Activated CD8-positive, alpha-beta memory T cell treated with anti-CD3 and anti-CD28 coated beads, Interleukin-2, amount 50 U/mL, for 24 hours (primary cell): ENCODE measurements around the gene SFXN3.
"Not testable (repeated sequence)": the region's sequence is repeated elsewhere in the genome, so short reads cannot be mapped to it uniquely, and the experiment has no call there.

Source experiments
- DNase-seq: peaks from one replicate; pipeline ENCODE4 v3.0.0-alpha.2; 2020; ENCODE audit errors: extremely low read depth

The SFXN3 gene

DNA sequence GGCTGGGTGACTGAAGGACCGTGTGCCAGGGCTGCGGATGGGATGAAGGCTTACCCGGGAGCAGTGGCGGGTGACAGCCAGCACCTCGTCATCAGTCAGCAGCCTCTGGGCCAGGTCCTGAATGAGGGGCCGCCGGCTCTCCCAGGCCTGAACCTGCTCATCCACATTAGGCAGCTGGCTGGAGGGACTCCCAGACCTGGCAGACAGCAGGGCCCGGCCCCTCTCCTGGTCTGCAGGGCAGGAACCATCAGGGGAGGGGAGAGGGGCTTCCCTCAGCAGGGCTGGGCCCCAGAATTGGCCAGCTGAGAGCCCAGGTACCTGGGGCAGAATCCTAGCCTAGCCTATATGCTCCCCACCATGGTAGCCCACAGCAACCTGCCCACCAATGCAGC, 15.5 kb upstream of the SFXN3 start:
- no peak for DNase-seq

GRCh38 chr10:101016814-101017213, 14.2 kb upstream of the SFXN3 start:
- DNase-seq = no peak

- DNase-seq = no peak
Observed at GRCh38 chr10:101018118-101018599, 12.9 kb upstream of the SFXN3 start.

DNA sequence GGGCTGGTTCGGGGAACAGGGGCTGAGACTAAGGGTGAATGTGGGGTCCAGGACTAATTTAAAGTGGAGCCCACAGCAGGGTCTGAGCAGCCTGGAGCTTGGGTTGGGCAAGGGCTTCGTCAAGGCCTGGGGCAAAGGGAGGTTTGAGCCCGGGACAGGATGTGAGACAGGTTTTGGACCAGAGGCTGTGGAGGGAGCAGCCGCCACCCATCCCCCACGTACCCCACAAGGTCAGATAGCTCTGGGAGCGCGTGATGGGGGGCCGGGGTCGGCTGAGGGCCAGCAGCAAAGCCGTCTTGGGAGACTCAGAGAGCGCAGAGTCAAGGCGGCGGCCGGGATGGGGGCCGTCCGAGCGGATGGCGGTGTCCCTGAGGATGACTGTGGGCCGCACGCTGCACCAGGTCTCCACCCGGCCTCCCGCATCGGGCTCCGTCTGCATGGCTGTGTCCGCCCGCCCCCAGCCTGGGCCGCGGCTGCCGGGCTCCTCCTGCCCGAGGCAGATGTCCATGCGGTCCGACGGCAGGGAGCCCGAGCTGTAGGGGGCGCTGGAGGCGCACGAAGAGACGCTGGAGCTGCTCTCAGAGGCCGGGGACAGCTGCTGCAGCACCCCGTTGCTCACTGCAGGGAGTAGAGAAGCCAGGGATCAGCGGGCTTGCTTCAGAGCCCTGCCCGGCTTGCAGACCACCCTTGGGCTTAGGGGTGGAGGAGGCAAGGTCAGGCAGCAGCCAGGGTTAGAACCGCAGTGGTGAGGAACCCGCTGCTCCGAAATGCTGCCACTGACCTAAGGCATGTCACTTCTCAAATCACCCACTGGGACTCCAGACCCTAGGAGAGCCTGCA, 12.2 kb upstream of the SFXN3 start:
- DNase-seq = no peak

DNA sequence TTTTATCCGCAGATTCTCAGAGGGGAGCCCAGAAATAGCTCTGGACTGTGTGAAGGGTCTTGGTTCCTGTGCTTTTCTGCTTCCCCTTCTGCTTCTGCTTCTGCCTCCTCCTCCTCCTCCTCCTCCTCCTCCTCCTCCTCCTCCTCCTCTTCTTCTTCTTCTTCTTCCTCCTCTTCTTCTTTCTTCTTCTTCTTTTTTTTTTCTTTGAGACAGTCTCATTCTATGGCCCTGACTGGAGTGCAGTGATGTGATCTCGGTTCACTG, 11.7 kb upstream of the SFXN3 start:
- DNase-seq = no peak

- no peak for DNase-seq
Observed at GRCh38 chr10:101020427-101021075, 10.5 kb upstream of the SFXN3 start.

DNA sequence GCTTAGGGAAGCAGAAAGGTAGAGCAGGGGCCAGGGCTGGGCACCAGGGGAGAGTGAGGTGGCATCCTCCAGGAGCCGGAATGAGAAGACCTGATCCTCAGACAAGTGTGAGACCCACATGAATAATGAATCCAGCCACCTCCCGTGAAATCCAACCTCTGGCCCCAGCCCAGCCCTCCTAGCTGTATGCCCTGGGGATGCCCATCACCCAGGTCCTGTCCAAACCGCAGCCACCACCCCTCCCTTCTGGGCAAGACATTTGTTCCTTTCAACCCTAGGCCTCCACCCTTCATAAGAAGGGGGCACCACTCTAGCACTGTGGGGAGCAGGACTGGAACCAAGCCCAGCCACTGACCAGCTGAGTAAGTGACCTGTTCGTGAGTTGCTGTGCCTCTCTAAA, 9.8 kb upstream of the SFXN3 start:
- DNase-seq = no peak

- DNase-seq = no peak
Observed at GRCh38 chr10:101021692-101022251, 9.3 kb upstream of the SFXN3 start.

GRCh38 chr10:101022967-101023705, 7.9 kb upstream of the SFXN3 start:
- no peak for DNase-seq

- no peak for DNase-seq
Observed at GRCh38 chr10:101027106-101027720, 3.8 kb upstream of the SFXN3 start.

DNA sequence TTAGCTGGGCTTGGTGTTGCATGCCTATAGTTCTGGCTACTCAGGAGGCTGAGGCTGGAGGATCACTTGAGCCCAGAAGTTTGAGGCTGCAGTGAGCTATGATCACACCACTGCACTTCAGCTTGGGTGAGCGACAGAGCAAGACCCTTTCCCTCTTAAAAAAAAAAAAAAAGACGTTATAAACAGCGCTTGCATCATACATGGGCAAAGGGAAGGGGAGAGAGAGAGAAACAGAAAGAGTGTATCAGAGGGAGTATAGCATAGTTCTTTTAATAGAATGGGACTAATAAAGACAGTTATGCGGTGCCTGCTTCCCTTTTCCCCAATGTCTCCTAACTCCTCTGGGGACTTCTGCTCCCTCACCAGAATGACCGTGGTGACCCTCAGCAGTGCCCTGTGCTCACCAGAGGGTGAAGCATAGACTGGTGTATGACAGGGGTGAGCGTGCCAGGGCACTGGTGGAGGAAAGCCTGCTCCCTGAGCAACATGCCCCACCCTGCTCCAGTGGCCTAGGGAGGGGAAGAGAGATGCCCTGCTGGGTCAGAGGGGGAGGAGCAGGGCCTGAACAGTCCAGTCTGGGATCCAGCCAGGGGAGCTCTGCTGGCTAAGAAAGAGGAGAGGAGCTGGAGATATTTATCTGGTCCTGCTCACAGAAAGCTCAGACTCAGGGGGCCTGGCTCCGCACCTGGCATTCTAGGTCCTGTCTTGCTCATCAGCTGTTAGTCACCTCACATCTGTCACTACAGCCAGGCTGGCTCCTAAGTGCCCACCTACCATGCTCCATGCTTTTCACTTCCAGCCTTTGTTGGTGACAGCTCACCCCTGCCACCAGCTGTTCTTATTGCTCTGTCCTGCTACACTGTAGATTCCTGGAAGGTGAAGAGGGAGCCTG, 2.3 kb upstream of the SFXN3 start:
- DNase-seq = no peak

GRCh38 chr10:101029520-101030295, 1.3 kb upstream of the SFXN3 start:
- DNase-seq = no peak

- DNase-seq = no peak
Observed at GRCh38 chr10:101030496-101031127, 422 bp upstream of the SFXN3 start.

DNA sequence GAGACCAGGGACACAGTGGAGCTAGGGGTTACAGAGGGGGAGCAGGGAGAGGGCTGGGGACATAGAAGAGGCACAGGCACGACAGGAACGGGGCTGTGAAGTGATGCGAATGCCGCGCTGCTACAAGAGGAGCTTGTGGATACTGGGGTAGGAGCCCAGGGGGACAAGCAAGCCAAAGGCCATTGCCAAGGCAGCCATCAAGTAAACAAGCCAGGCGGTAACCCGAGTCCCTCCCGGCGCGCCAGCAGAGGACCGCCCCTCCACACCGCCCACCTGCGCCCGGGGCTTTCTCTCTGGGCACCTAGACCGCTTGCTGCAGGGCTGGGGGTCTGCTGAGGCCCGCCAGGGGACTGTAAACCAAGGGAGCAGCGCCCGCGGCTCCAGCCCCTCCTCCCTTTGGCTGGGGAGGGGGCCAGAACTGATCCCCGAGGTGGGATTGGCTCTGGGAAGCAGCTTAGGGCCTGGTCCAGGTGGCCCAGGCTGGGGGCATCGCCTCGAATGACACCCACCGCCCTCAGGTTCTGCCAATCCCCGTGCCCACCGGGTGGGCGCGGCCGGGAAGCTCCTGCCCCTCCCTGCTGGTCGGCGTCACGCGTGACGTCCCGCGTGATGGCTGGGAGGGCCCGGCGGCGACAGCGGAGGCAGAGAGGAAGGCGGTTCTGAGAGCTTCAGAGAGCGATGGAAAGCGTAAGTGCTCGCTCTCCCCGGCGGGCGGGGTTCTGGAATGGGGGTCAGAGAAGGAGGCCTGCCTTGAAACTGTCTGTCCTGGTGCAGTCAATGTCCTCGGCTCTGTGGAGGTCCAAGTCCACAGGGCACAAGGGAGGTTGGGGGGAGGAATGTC, 982 bp downstream of the SFXN3 start:
- DNase-seq = peak; percentile 42

GRCh38 chr10:101032637-101033224, 1.7 kb downstream of the SFXN3 start:
- DNase-seq = peak; percentile 29

- DNase-seq = no peak
Observed at GRCh38 chr10:101033276-101033675, 2.2 kb downstream of the SFXN3 start.

DNA sequence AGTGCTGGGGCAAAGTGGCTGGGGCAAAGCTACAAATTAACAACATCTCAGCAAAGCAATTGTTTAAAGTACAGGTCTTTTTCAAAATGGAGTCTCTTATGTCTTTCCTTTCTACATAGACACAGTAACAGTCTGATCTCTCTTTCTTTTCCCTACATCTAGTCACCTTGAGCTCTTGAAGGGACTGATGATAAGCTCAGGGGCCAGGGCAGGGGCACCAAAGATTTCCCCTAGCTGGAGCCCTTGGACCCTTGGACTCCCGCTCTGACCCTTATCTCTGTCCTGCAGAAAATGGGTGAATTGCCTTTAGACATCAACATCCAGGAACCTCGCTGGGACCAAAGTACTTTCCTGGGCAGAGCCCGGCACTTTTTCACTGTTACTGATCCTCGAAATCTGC, 3.4 kb downstream of the SFXN3 start:
- DNase-seq = not testable (repeated sequence)

GRCh38 chr10:101035314-101035713, 4.3 kb downstream of the SFXN3 start:
- no peak for DNase-seq
